Astrocyte of the cerebellum (primary cell): Measurements from ENCODE around the gene CPTP.

Experiments used
- DNase-seq: peaks from one replicate; pipeline ENCODE4 v3.0.0-alpha.2; 2011; ENCODE audit warnings: low read depth
- H3K4me3 ChIP-seq: 2 replicates; pipeline ENCODE4 v1.5.1; 2011; ENCODE audit warnings: mild to moderate bottlenecking, low read depth, low read length, moderate library complexity
- CTCF ChIP-seq: IDR thresholded peaks from 2 replicates; pipeline ENCODE4 v1.5.1; 2012; ENCODE audit warnings: low read length, low read depth, moderate library complexity, mild to moderate bottlenecking; ENCODE audit errors: missing control alignments
- in situ Hi-C: cut with HindIII; loops from 2 replicates; pipeline ENCODE4 v1.10.0; 2017; ENCODE audit warnings: low sequenced_read_pairs

The CPTP gene

GRCh38 chr1:1281533-1282321 lies 42.9 kb upstream of the CPTP start:
- no peak for TF ChIP-seq CTCF
- in situ Hi-C loops: loop anchor here (25.0 kb wide), 1 partner anchor 144 kb away; no protein-coding TSS in a partner anchor
- no peak for DNase-seq
- H3K4me3 ChIP-seq: no peak overlapping the region

- in situ Hi-C loops: loop anchor here (25.0 kb wide), 1 partner anchor 146 kb away; no protein-coding TSS in a partner anchor
- no peak for DNase-seq
- TF ChIP-seq CTCF: no peak
- no peak overlapping the region for H3K4me3 ChIP-seq
Observed at GRCh38 chr1:1282998-1283397, 41.6 kb upstream of the CPTP start.

GRCh38 chr1:1283821-1284220 lies 40.8 kb upstream of the CPTP start:
- no peak overlapping the region for H3K4me3 ChIP-seq
- no peak for TF ChIP-seq CTCF
- no peak for DNase-seq
- in situ Hi-C loops: loop anchor here (25.0 kb wide), 1 partner anchor 147 kb away; no protein-coding TSS in a partner anchor

GRCh38 chr1:1284221-1285101 lies 40.1 kb upstream of the CPTP start:
- no peak for TF ChIP-seq CTCF
- DNase-seq: no peak
- in situ Hi-C loops: loop anchor here (25.0 kb wide), 1 partner anchor 147 kb away; no protein-coding TSS in a partner anchor
- H3K4me3 ChIP-seq: no peak overlapping the region

- no peak overlapping the region for H3K4me3 ChIP-seq
- TF ChIP-seq CTCF: no peak
- in situ Hi-C loops: loop anchor here (25.0 kb wide), 1 partner anchor 148 kb away; no protein-coding TSS in a partner anchor
- DNase-seq: no peak
Observed at GRCh38 chr1:1285102-1285571, 39.5 kb upstream of the CPTP start.

GRCh38 chr1:1285611-1286311 lies 38.8 kb upstream of the CPTP start:
- in situ Hi-C loops: loop anchor here (25.0 kb wide), 1 partner anchor 148 kb away; no protein-coding TSS in a partner anchor
- no peak for DNase-seq

More at GRCh38 chr1:1285611-1286311, 38.8 kb upstream of the CPTP start:
- no peak for TF ChIP-seq CTCF
- H3K4me3 ChIP-seq: no peak overlapping the region
